HFFc6 (cell line): ENCODE data around the gene HLA-DQB1. TPM values are rescaled to one million over a fixed set of nuclear protein-coding genes. Genes with fewer than 3 reads are reported as not detected.
"Not testable (repeated sequence)": the region's sequence is repeated elsewhere in the genome, so short reads cannot be mapped to it uniquely, and the experiment has no call there.

Experiments
- DNase-seq: peaks from one replicate; pipeline ENCODE4 v3.0.0-alpha.2; 2018
- H3K27ac Mint-ChIP-seq: 2 replicates; pipeline ENCODE4 v1.8.0; 2020; ENCODE audit warnings: mild to moderate bottlenecking, mixed read lengths
- H3K27me3 Mint-ChIP-seq: 2 replicates; pipeline ENCODE4 v1.8.0; 2021; ENCODE audit warnings: mild to moderate bottlenecking, moderate library complexity, mixed read lengths; ENCODE audit not compliant: insufficient read depth
- H3K36me3 Mint-ChIP-seq: 2 replicates; pipeline ENCODE4 v1.8.0; 2021; ENCODE audit warnings: low read depth, mixed read lengths
- H3K4me1 Mint-ChIP-seq: 2 replicates; pipeline ENCODE4 v1.8.0; 2020; ENCODE audit warnings: low read depth, mixed read lengths
- H3K4me3 Mint-ChIP-seq: 2 replicates; pipeline ENCODE4 v1.8.0; 2020; ENCODE audit warnings: mild to moderate bottlenecking, moderate library complexity, mixed read lengths
- H3K9me3 Mint-ChIP-seq: 2 replicates; pipeline ENCODE4 v1.8.0; 2020; ENCODE audit warnings: mild to moderate bottlenecking, mixed read lengths
- CTCF ChIP-seq: fragments of 200-600 bp; sonication (generic); IDR thresholded peaks from 2 replicates; pipeline ENCODE4 v1.5.0; 2021; ENCODE audit warnings: antibody characterized with exemption, mild to moderate bottlenecking
- total RNA-seq, 6 experiments: library from RNA; stranded (reverse); fragmentation: NEBNext Ultra II Directional; extraction: Animal tissue kit (Norgen Biotek cat#: 25700); gene quantifications; 2 replicates in 1 of 6; 3 replicates in 5 of 6; pipeline ENCODE4 v1.2.3, GENCODE V29; 2021

The HLA-DQB1 gene
- total RNA-seq, 6 experiments from 2014 or later, result not detected

- no peaks in the 10 kb centered on the region for H3K36me3 Mint-ChIP-seq
- H3K4me3 Mint-ChIP-seq, result no peak overlapping the region
- no peak overlapping the region for H3K27ac Mint-ChIP-seq
- H3K27me3 Mint-ChIP-seq, result peaks cover 9% of the 10 kb centered on the region
- TF ChIP-seq CTCF, result no peak
- DNase-seq, result no peak
- no peaks in the 10 kb centered on the region for H3K4me1 Mint-ChIP-seq
- H3K9me3 Mint-ChIP-seq, result no peaks in the 10 kb centered on the region
These were observed 13.6 kb upstream of the HLA-DQB1 start for GRCh38 chr6:32680055-32680454.

- no peak for TF ChIP-seq CTCF
- Mint-ChIP-seq H3K27ac (no peak overlapping the region), H3K36me3 (no peaks in the 10 kb centered on the region), H3K9me3 (no peaks in the 10 kb centered on the region), H3K4me1 (no peaks in the 10 kb centered on the region), H3K4me3 (no peak overlapping the region), H3K27me3 (peaks cover 7% of the 10 kb centered on the region; the same call in 1 of the 2 replicates)
- DNase-seq, result no peak
These were observed 13.0 kb upstream of the HLA-DQB1 start for GRCh38 chr6:32679492-32679891.

- H3K36me3 Mint-ChIP-seq, H3K27ac Mint-ChIP-seq, H3K9me3 Mint-ChIP-seq, H3K4me3 Mint-ChIP-seq, DNase-seq, H3K4me1 Mint-ChIP-seq, H3K27me3 Mint-ChIP-seq: not testable (repeated sequence)
These were observed 7.7 kb upstream of the HLA-DQB1 start for GRCh38 chr6:32674123-32674522.

GRCh38 chr6:32671908-32672307, 5.5 kb upstream of the HLA-DQB1 start:
- H3K27me3 Mint-ChIP-seq, H3K9me3 Mint-ChIP-seq, DNase-seq, H3K27ac Mint-ChIP-seq, H3K36me3 Mint-ChIP-seq, H3K4me3 Mint-ChIP-seq, H3K4me1 Mint-ChIP-seq: not testable (repeated sequence)

GRCh38 chr6:32669893-32670292, 3.4 kb upstream of the HLA-DQB1 start:
- Mint-ChIP-seq H3K4me3 (no peak overlapping the region), H3K36me3 (peaks cover 4% of the 10 kb centered on the region; the same call in 1 of the 2 replicates), H3K9me3 (peaks cover 7% of the 10 kb centered on the region), H3K4me1 (no peaks in the 10 kb centered on the region), H3K27me3 (peaks cover 20% of the 10 kb centered on the region; the same call in 1 of the 2 replicates), H3K27ac (no peak overlapping the region)
- TF ChIP-seq CTCF, result no peak
- DNase-seq, result no peak

GRCh38 chr6:32669240-32669639, 2.8 kb upstream of the HLA-DQB1 start:
- Mint-ChIP-seq H3K36me3 (peaks cover 4% of the 10 kb centered on the region; the same call in 1 of the 2 replicates), H3K4me3 (no peak overlapping the region), H3K27me3 (peaks cover 20% of the 10 kb centered on the region; the same call in 1 of the 2 replicates), H3K27ac (no peak overlapping the region), H3K4me1 (no peaks in the 10 kb centered on the region), H3K9me3 (peaks cover 7% of the 10 kb centered on the region)
- DNase-seq, result no peak
- TF ChIP-seq CTCF, result no peak

GRCh38 chr6:32668226-32668747, 1.8 kb upstream of the HLA-DQB1 start:
- Mint-ChIP-seq H3K27ac (no peak overlapping the region), H3K4me3 (no peak overlapping the region), H3K36me3 (peaks cover 4% of the 10 kb centered on the region; the same call in 1 of the 2 replicates), H3K4me1 (no peaks in the 10 kb centered on the region), H3K9me3 (peaks cover 7% of the 10 kb centered on the region), H3K27me3 (peaks cover 20% of the 10 kb centered on the region; the same call in 1 of the 2 replicates)
- no peak for TF ChIP-seq CTCF
- peak; percentile 3 for DNase-seq
